GM03348 (cell line): ENCODE measurements around the gene MBD3L2B.

Source experiments
- DNase-seq: peaks from one replicate; pipeline ENCODE4 v3.0.0; 2012; ENCODE audit warnings: low spot score

MBD3L2B gene

DNA sequence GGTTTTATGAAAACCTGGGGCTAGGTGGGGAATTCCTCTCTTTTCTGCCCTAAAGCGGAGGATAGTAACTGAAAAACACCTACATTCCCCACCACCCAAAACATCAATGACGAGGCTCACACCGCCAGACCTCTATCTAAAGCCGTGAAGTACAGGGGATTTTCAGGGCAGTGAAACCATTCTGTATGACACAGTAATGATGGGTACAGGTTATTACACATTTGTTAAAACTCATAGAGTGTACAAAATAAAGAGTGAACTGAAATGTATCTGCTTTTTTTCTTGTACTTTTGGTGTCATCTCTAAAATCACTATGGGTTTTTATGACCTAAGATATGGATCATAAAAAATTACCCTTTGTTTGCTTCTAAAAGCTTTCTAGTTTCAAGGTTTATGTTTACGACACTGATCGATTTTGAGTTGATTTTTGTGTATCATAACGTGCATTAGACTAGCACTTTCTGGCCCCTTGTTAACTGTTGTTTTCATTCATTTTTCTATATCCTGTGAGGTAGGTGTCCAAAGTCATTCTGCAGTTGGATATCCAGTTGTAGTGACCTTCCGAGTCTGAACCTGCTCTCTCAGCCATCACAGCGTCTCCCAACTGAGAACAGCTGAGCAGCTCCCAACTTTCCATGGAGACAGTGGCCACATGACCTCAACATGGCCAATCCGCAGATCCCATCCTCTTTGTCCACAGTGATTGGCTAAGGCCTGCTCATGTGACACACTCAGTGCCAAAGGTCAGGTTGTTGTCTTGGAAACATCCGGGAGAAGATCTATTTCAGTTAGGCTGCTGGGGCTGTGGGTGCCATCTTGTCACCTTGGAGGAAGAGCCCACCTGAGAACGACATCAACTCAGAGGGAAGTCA is 10.3 kb downstream of the MBD3L2B start:
- DNase-seq: no peak

- DNase-seq: no peak
Observed at GRCh38 chr19:7007859-7008258, 13.4 kb downstream of the MBD3L2B start.

DNA sequence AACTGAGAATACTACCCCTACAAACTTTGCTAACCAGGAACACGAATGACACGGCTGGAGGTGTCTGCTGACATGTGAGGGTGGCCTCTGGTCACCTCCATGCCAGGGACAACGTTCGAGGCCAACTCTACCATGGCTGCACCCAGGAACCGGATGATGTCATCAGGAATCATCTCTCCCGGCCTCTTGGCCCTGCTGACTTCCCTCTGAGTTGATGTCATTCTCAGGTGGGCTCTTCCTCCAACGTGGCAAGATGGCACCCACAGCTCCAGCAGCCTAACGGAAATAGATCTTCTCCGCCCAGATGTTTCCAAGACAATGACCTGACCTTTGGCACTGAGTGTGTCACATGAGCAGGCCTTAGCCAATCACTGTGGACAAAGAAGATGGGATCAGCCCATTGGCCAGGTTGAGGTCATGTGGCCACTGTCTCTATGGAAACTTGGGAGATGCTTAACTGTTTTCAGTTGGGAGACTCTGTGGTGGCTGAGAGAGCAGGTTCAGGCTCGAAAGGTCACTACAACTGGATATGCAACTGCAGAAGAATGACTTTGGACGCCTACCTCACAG is 15.0 kb downstream of the MBD3L2B start:
- no peak for DNase-seq

GRCh38 chr19:7004313-7004931 is 16.8 kb downstream of the MBD3L2B start:
- peak; percentile 34 for DNase-seq

DNA sequence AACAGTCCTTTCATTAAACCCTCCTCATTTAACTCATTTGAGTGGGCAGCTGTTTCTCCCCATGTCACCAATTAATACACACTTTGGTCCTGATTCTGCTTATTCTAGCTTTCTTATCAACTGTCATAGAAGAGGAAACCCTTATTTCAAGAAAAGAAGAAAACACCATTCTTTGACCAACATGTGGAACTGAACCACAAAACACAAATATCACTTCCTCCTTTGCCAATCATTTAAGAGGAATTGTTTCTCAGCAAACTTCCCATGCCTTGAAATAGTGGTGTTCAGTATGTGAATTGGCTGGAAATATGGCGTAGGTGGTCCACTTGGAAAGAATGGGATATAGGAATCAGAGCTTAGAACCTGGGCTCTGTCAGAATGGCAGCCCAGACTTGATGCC is 20.4 kb downstream of the MBD3L2B start:
- DNase-seq: no peak

GRCh38 chr19:7000333-7000732 is 20.9 kb downstream of the MBD3L2B start:
- DNase-seq: no peak

DNA sequence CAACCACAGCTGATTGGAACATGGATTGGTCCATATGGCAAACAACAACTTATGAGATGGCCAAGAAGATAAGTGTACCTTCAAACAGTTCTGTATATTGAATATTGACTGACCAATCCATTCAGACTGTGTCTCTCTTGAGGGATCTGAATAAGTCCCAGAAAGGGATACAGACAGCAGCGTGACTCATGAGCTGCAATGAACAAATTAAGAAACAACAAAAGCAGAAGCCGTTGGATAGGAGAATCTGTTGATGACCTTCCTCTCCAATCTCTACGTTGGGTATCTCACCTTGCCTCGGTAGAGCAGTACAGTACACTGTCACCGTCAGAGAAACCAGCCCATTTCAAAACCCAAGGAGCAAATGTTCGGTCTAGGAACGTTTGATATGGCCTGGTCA is 21.3 kb downstream of the MBD3L2B start:
- no peak for DNase-seq

- no peak for DNase-seq
Observed at GRCh38 chr19:6997679-6998445, 23.4 kb downstream of the MBD3L2B start.

DNA sequence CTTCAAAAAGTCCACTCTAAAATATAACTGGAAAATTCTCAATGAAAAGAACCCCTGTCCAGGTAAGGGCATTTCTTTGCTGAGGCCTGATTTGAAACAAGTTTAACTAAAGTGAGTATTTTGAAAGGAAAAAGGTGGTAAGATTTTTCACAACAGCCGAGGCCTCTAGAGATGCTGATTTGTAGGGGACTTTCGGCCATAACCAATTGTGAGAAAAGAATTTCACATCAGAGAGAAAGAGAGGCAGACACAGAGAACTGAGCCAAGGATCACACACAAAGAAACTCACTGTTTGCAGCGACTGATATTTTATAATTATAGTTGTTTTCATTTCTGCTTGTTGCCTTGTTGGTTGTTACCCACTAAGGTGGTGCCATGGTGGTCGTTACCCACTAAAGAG is 24.4 kb downstream of the MBD3L2B start:
- DNase-seq: no peak

DNA sequence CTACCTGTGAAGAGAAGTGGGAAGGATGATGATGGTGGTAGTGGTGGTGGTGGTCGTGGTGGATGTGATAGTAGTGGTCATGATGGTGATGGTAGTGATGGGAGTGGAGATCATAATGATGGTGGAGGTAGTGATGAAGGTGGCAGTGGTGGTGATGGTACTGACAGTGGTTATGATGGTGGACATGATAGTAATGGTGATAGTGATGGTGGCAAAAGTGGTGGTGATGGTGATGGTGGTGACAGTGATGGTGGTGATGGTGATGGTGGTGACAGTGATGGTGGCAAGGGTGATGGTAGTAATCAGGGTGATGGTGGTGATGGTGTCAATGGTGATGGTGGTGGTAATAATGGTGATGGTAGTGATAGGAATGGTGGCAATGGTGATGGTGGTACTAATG is 26.2 kb downstream of the MBD3L2B start:
- no peak for DNase-seq

DNA sequence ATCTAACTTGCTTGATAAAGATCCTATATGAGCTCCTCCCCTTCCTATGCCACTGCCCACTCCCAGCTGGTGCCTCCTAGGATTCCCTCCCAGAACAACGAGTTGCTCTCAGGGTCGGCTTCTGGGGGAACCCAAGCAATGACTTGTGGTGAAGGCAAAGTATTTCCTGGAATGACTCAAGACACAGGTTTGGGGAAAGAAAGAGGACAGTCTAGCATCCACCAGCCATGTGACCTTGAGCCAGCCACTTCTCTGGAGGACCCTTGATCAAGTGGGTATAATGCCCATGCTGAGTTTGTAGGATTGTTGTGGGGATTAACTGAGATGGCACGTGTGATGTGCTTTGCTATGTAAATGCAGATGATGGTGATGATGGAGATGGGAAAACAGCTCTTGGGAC is 33.0 kb downstream of the MBD3L2B start:
- DNase-seq: no peak

DNA sequence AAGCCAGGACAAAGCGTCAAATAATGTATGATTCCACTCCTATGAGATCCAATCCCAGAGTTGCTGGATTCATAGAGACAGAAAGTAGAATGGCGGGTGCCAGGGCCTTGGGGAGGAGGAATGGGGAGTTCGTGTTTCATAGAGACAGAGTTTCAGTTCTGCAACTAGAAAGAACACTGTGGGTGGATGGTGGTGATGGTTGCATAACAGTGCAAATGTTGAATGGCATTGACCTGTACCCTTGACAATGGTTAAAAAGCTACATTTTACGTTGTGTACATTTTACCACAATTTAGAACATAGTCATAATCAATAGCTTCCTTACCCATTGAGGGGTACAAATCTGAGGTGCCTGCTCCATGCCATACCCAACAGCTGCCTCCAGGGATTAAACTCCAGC is 33.4 kb downstream of the MBD3L2B start:
- DNase-seq: no peak

GRCh38 chr19:6983448-6983847 is 37.8 kb downstream of the MBD3L2B start:
- DNase-seq: no peak

DNA sequence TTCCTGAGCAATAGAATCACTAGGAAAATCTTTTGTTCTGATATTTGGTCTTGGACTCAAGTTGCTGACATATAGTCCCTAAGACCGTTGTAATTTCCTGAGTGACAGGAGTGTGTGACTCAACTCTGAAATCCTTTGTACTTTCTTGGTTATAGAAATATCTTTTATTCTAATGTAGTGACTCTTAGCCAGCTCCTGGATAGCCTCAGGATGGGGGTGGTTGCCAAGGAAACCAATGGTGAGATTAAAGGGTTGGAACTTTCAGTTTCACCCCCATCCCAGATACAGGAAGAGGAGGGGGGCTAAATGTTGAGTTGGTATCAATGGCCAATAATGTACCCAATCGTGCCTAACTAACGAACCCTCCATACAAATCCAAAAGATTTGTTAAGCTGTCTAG is 41.8 kb downstream of the MBD3L2B start:
- DNase-seq: no peak

GRCh38 chr19:6976197-6976596 is 45.0 kb downstream of the MBD3L2B start:
- no peak for DNase-seq

DNA sequence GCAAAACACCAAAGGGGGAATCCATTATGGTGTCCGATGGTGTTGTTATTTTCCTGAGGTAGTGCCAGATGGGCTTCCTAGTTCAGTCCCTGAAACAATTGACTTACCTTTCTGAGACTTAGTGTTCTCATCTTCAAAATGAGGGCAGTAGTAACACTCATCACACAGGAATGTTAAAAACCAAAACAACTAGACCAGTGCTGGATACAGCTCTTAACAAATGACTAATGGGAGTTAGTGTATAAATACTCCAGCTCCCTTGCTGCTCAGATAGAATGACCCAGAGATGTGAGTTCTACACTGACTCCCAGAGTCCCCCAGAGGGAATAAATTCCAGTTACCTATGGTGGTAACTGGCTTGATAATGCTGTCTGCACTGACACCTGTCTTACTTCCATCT is 49.9 kb downstream of the MBD3L2B start:
- DNase-seq: no peak

DNA sequence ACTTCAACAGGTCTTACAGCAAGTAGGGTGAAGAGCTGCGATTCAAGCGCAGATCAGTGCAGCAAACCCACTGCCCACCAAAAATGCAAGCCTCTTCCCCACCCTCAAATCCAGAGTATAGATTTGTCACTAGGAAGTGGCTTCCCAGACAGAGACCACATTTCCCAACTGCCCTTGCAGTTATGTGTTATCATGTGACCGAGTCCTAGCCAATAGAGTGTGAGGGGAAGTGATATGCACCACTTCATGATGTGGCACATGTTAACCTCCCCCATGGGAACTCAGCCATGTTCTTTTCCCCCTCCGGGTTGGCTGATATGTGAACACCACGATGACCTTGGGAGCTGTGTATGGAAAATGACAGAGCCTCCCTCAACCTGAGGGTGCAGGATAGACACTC is 50.8 kb downstream of the MBD3L2B start:
- DNase-seq: no peak

DNA sequence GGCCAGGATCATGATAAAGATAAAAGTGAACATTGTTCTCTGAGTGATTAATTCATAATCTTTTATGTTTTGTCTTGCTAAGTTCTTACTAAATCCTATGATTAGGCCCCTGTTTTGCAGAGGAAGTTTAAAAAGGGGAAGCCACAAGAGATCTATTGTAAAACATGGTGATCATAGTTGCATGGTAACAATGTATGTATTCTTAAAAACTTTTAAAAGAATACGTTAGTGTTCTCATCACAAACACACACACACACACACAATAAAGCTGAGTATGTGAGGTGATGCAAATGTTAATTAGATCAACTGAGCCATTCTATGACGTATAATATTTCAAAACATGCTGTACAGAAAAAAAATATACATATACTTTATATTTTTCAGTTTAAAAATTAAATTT is 51.2 kb downstream of the MBD3L2B start:
- DNase-seq: no peak

- no peak for DNase-seq
Observed at GRCh38 chr19:6969490-6969889, 51.7 kb downstream of the MBD3L2B start.
